ENCODE measurements around the gene MSI2. TPM values are rescaled to one million over a fixed set of nuclear protein-coding genes. Genes with fewer than 3 reads are reported as not detected.

Gene MSI2
- total and polyA plus RNA-seq, 2 experiments from 2014 or later = 18.9 to 41.8 TPM

DNA sequence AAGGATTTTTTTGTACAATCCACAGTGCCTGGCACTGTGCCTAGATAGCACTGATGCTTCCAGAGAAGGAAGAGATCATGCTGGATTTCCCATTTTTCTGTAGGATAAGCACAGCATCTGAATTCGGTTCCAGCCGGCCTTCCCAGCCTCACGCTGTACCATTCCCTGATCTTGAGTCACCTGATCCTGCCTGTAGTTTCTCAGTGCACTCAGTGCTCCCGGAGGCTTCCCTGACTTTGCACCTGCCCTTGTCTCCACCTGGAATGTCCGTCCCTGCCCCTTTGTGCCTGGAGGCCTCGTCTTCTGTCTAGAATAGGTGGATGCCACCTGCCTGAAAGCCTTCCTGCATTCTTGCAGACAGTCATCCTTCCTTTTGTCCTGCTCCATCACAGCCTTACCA lies 308.9 kb downstream of the MSI2 start:
- Histone ChIP-seq H2AFZ (no peak overlapping the region), H3K4me1 (ENCODE audit: insufficient read depth) (no peaks in the 10 kb centered on the region; the same call in 1 of the 2 replicates), H3K27me3 (ENCODE audit: insufficient read depth) (no peaks in the 10 kb centered on the region), H3K9me2 (ENCODE audit: insufficient read depth) (no peaks in the 10 kb centered on the region), H3K27ac (ENCODE audit: low read depth) (no peak overlapping the region), H3K4me2 (no peak overlapping the region), H3K36me3 (ENCODE audit: insufficient read depth) (no peaks in the 10 kb centered on the region), H3K79me2 (replicated peaks; ENCODE audit: insufficient read depth) (no peaks in the 10 kb centered on the region), H4K20me1 (replicated peaks; ENCODE audit: insufficient read depth) (no peaks in the 10 kb centered on the region), H3K4me3 (no peak overlapping the region), H3F3A (replicated peaks; ENCODE audit: low read depth) (no peaks in the 10 kb centered on the region)
- Mint-ChIP-seq H3K27ac (no peak overlapping the region), H3K27me3 (ENCODE audit: insufficient read depth, low read depth, poor library complexity) (peaks cover 6% of the 10 kb centered on the region), H3K9me3 (no peaks in the 10 kb centered on the region), H3K4me3 (no peak overlapping the region), H3K4me1 (peaks cover 14% of the 10 kb centered on the region), H3K36me3 (ENCODE audit: low read depth) (no peaks in the 10 kb centered on the region)
- ATAC-seq (no peak), DNase-seq (ENCODE audit: low spot score) (no peak)
- TF ChIP-seq POLR2AphosphoS5 (IDR thresholded peaks at IDR 0.05; ENCODE audit: low read depth) = no peak
- no peak for TF ChIP-seq NANOG (IDR thresholded peaks at IDR 0.05; ENCODE audit: borderline replicate concordance)
- no peak for TF ChIP-seq EZH2 (IDR thresholded peaks at IDR 0.05; ENCODE audit: low read depth, unreplicated experiment)
- TF ChIP-seq ZNF462 (CRISPR knock-in tag; IDR thresholded peaks at IDR 0.05) = no peak
- TF ChIP-seq, protein P1, sequence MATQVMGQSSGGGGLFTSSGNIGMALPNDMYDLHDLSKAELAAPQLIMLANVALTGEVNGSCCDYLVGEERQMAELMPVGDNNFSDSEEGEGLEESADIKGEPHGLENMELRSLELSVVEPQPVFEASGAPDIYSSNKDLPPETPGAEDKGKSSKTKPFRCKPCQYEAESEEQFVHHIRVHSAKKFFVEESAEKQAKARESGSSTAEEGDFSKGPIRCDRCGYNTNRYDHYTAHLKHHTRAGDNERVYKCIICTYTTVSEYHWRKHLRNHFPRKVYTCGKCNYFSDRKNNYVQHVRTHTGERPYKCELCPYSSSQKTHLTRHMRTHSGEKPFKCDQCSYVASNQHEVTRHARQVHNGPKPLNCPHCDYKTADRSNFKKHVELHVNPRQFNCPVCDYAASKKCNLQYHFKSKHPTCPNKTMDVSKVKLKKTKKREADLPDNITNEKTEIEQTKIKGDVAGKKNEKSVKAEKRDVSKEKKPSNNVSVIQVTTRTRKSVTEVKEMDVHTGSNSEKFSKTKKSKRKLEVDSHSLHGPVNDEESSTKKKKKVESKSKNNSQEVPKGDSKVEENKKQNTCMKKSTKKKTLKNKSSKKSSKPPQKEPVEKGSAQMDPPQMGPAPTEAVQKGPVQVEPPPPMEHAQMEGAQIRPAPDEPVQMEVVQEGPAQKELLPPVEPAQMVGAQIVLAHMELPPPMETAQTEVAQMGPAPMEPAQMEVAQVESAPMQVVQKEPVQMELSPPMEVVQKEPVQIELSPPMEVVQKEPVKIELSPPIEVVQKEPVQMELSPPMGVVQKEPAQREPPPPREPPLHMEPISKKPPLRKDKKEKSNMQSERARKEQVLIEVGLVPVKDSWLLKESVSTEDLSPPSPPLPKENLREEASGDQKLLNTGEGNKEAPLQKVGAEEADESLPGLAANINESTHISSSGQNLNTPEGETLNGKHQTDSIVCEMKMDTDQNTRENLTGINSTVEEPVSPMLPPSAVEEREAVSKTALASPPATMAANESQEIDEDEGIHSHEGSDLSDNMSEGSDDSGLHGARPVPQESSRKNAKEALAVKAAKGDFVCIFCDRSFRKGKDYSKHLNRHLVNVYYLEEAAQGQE (IDR thresholded peaks at IDR 0.05; ENCODE audit: unreplicated experiment) = no peak
- TF ChIP-seq ZNF114 (CRISPR knock-in tag; IDR thresholded peaks at IDR 0.05) = no peak
- TF ChIP-seq EZH2phosphoT487 (IDR thresholded peaks at IDR 0.05; ENCODE audit: unreplicated experiment) = no peak
- no peak for TF ChIP-seq ZNF331 (CRISPR knock-in tag; IDR thresholded peaks at IDR 0.05; ENCODE audit: low read depth)
- TF ChIP-seq STAT1 (IDR thresholded peaks at IDR 0.05; ENCODE audit: unreplicated experiment) = no peak
- TF ChIP-seq JUNB (IDR thresholded peaks at IDR 0.05; ENCODE audit: unreplicated experiment) = no peak
- TF ChIP-seq, protein P2, sequence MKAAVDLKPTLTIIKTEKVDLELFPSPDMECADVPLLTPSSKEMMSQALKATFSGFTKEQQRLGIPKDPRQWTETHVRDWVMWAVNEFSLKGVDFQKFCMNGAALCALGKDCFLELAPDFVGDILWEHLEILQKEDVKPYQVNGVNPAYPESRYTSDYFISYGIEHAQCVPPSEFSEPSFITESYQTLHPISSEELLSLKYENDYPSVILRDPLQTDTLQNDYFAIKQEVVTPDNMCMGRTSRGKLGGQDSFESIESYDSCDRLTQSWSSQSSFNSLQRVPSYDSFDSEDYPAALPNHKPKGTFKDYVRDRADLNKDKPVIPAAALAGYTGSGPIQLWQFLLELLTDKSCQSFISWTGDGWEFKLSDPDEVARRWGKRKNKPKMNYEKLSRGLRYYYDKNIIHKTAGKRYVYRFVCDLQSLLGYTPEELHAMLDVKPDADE (IDR thresholded peaks at IDR 0.05) = no peak
- no peak for TF ChIP-seq CTCF (conservative IDR thresholded peaks at IDR 0.05; ENCODE audit: low read depth in 2 of 2)
- no peak for TF ChIP-seq CREB1 (CRISPR knock-in tag; IDR thresholded peaks at IDR 0.05; ENCODE audit: low read depth)

Measured in GM23338 (cell line).